Stimulated activated memory B cell treated with anti-CD40 and anti-IgM and Interleukin-4, amounts not matched to agents 10 μg/mL and 1 μg/mL and 100 μg/mL, for 72 hours (primary cell): ENCODE results near the gene FAM163B.

Experiments
- ATAC-seq: fragments of 150-1000 bp; cut with Tn5 transposase; 2 replicates; pipeline ENCODE4 v1.10.0; 2021
- H3K27ac Mint-ChIP-seq: one replicate; pipeline ENCODE4 v1.8.0; 2022; ENCODE audit warnings: mild to moderate bottlenecking, mixed read lengths
- H3K27me3 Mint-ChIP-seq: one replicate; pipeline ENCODE4 v1.8.0; 2022; ENCODE audit warnings: mixed read lengths
- H3K36me3 Mint-ChIP-seq: one replicate; pipeline ENCODE4 v1.8.0; 2022; ENCODE audit warnings: mixed read lengths
- H3K4me1 Mint-ChIP-seq: one replicate; pipeline ENCODE4 v1.8.0; 2022; ENCODE audit warnings: mixed read lengths
- H3K4me3 Mint-ChIP-seq: one replicate; pipeline ENCODE4 v1.8.0; 2022; ENCODE audit warnings: mild to moderate bottlenecking, moderate library complexity, mixed read lengths
- H3K9me3 Mint-ChIP-seq: one replicate; pipeline ENCODE4 v1.8.0; 2022; ENCODE audit warnings: mixed read lengths

FAM163B gene

GRCh38 chr9:133601746-133602145, 7.4 kb downstream of the FAM163B start:
- Mint-ChIP-seq H3K4me1 (peaks cover 12% of the 10 kb centered on the region), H3K27me3 (peaks cover 47% of the 10 kb centered on the region), H3K4me3 (no peak overlapping the region), H3K36me3 (peaks cover 6% of the 10 kb centered on the region), H3K9me3 (peaks cover 13% of the 10 kb centered on the region), H3K27ac (no peak overlapping the region)
- ATAC-seq = no peak

- H3K4me3 Mint-ChIP-seq = no peak overlapping the region
- peaks cover 40% of the 10 kb centered on the region for H3K27me3 Mint-ChIP-seq
- H3K9me3 Mint-ChIP-seq = peaks cover 13% of the 10 kb centered on the region
- no peak for ATAC-seq
- H3K4me1 Mint-ChIP-seq = peaks cover 12% of the 10 kb centered on the region
- H3K27ac Mint-ChIP-seq = no peak overlapping the region
- peaks cover 6% of the 10 kb centered on the region for H3K36me3 Mint-ChIP-seq
These were observed 8.4 kb downstream of the FAM163B start for GRCh38 chr9:133600739-133601138.

- Mint-ChIP-seq H3K27ac (no peak overlapping the region), H3K9me3 (peaks cover 13% of the 10 kb centered on the region), H3K4me3 (no peak overlapping the region), H3K4me1 (peaks cover 6% of the 10 kb centered on the region), H3K27me3 (peaks cover 38% of the 10 kb centered on the region), H3K36me3 (peaks cover 6% of the 10 kb centered on the region)
- no peak for ATAC-seq
These were observed 9.6 kb downstream of the FAM163B start for GRCh38 chr9:133599470-133600173.

- ATAC-seq = no peak
- Mint-ChIP-seq H3K4me3 (no peak overlapping the region), H3K36me3 (peaks cover 6% of the 10 kb centered on the region), H3K27me3 (peaks cover 38% of the 10 kb centered on the region), H3K9me3 (peaks cover 13% of the 10 kb centered on the region), H3K27ac (no peak overlapping the region), H3K4me1 (no peaks in the 10 kb centered on the region)
These were observed 10.2 kb downstream of the FAM163B start for GRCh38 chr9:133598978-133599377.

GRCh38 chr9:133597316-133597957, 11.8 kb downstream of the FAM163B start:
- Mint-ChIP-seq H3K36me3 (peaks cover 6% of the 10 kb centered on the region), H3K4me1 (no peaks in the 10 kb centered on the region), H3K27me3 (peaks cover 44% of the 10 kb centered on the region), H3K27ac (no peak overlapping the region), H3K9me3 (peaks cover 13% of the 10 kb centered on the region), H3K4me3 (no peak overlapping the region)
- no peak for ATAC-seq

- Mint-ChIP-seq H3K4me3 (no peak overlapping the region), H3K27ac (no peak overlapping the region), H3K27me3 (peaks cover 46% of the 10 kb centered on the region), H3K36me3 (peaks cover 6% of the 10 kb centered on the region), H3K4me1 (no peaks in the 10 kb centered on the region), H3K9me3 (peaks cover 13% of the 10 kb centered on the region)
- no peak for ATAC-seq
These were observed 13.3 kb downstream of the FAM163B start for GRCh38 chr9:133595910-133596309.

DNA sequence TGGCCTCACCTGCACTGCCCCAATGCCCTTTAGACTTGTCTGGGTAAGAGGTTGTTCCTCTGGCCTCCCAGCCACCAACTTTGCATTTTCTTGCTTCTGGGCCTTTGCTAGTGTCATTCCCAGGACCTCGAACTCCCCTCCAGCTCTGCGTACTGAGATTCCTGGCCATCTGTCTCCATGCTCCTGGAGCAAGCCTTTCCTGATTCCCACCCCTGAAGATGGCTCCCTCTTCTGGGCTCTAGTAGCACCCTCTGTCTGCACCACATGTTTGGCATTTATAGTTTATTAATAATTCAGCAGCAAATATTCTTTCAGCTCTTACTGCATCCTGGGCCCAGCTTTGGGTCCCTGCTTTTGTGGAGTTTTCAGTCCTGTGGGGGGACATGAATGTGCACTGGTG, 14.9 kb downstream of the FAM163B start:
- H3K27me3 Mint-ChIP-seq = peaks cover 46% of the 10 kb centered on the region
- H3K4me3 Mint-ChIP-seq = no peak overlapping the region
- ATAC-seq = no peak
- peaks cover 6% of the 10 kb centered on the region for H3K36me3 Mint-ChIP-seq
- no peak overlapping the region for H3K27ac Mint-ChIP-seq
- peaks cover 13% of the 10 kb centered on the region for H3K9me3 Mint-ChIP-seq
- no peaks in the 10 kb centered on the region for H3K4me1 Mint-ChIP-seq

GRCh38 chr9:133593587-133594253, 15.5 kb downstream of the FAM163B start:
- H3K4me1 Mint-ChIP-seq = no peaks in the 10 kb centered on the region
- H3K27me3 Mint-ChIP-seq = peaks cover 46% of the 10 kb centered on the region
- peaks cover 13% of the 10 kb centered on the region for H3K9me3 Mint-ChIP-seq
- no peak overlapping the region for H3K27ac Mint-ChIP-seq
- peaks cover 6% of the 10 kb centered on the region for H3K36me3 Mint-ChIP-seq
- no peak overlapping the region for H3K4me3 Mint-ChIP-seq
- no peak for ATAC-seq

- ATAC-seq = no peak
- H3K4me3 Mint-ChIP-seq = no peak overlapping the region
- H3K36me3 Mint-ChIP-seq = peaks cover 6% of the 10 kb centered on the region
- no peak overlapping the region for H3K27ac Mint-ChIP-seq
- peaks cover 13% of the 10 kb centered on the region for H3K9me3 Mint-ChIP-seq
- H3K4me1 Mint-ChIP-seq = no peaks in the 10 kb centered on the region
- H3K27me3 Mint-ChIP-seq = peaks cover 46% of the 10 kb centered on the region
These were observed 16.3 kb downstream of the FAM163B start for GRCh38 chr9:133592731-133593409.

- Mint-ChIP-seq H3K4me3 (no peak overlapping the region), H3K9me3 (peaks cover 6% of the 10 kb centered on the region), H3K27me3 (peaks cover 50% of the 10 kb centered on the region), H3K27ac (no peak overlapping the region), H3K36me3 (peaks cover 1% of the 10 kb centered on the region), H3K4me1 (no peaks in the 10 kb centered on the region)
- ATAC-seq = no peak
These were observed 17.2 kb downstream of the FAM163B start for GRCh38 chr9:133591985-133592384.

GRCh38 chr9:133591116-133591910, 17.9 kb downstream of the FAM163B start:
- peaks cover 57% of the 10 kb centered on the region for H3K27me3 Mint-ChIP-seq
- no peaks in the 10 kb centered on the region for H3K4me1 Mint-ChIP-seq
- H3K27ac Mint-ChIP-seq = no peak overlapping the region
- no peak for ATAC-seq
- peaks cover 4% of the 10 kb centered on the region for H3K9me3 Mint-ChIP-seq
- H3K36me3 Mint-ChIP-seq = no peaks in the 10 kb centered on the region
- H3K4me3 Mint-ChIP-seq = no peak overlapping the region

DNA sequence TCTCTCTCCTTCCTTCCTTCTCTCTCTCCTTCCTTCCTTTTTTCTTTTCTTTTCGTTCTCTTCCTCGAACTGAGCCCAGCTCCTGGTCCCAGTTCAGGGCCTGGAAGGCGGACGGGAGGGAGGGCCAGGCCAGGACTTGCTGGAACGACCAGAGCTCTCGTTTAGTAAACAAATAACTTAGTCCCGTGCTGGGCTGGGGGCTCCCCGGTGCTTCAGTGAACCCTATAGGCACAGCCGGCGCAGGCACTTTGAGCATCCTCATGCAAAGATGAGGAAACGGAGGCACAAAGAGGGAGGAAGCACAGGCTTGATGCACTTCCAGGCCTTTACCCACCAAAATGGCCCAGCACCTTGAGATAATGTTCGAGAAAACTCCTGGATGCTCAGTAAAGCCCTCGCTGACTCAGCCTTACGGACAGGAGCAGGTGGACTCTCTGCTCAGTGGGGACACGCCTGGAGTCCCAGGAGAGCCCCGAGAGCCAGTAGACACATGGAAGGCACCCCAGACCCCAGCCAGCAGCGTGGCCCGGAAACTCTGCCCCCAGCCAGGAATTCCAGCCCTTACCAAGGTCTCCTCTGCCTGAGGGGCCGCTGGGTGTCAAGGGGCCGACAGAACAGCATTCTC, 18.8 kb downstream of the FAM163B start:
- Mint-ChIP-seq H3K36me3 (no peaks in the 10 kb centered on the region), H3K9me3 (peaks cover 4% of the 10 kb centered on the region), H3K27ac (no peak overlapping the region)

GRCh38 chr9:133589454-133590227, 19.5 kb downstream of the FAM163B start:
- no peak overlapping the region for H3K4me3 Mint-ChIP-seq
- H3K27me3 Mint-ChIP-seq = peaks cover 61% of the 10 kb centered on the region
- H3K27ac Mint-ChIP-seq = no peak overlapping the region
- ATAC-seq = no peak
- H3K9me3 Mint-ChIP-seq = peaks cover 4% of the 10 kb centered on the region
- no peaks in the 10 kb centered on the region for H3K36me3 Mint-ChIP-seq
- H3K4me1 Mint-ChIP-seq = peaks cover 16% of the 10 kb centered on the region

More for the DNA sequence above, 18.8 kb downstream of the FAM163B start:
- no peak for ATAC-seq
- Mint-ChIP-seq H3K4me1 (peaks cover 9% of the 10 kb centered on the region), H3K27me3 (peaks cover 59% of the 10 kb centered on the region), H3K4me3 (no peak overlapping the region)

- Mint-ChIP-seq H3K4me1 (peaks cover 24% of the 10 kb centered on the region), H3K9me3 (peaks cover 4% of the 10 kb centered on the region), H3K4me3 (no peak overlapping the region), H3K36me3 (no peaks in the 10 kb centered on the region), H3K27me3 (peaks cover 64% of the 10 kb centered on the region), H3K27ac (no peak overlapping the region)
- ATAC-seq = no peak
These were observed 21.7 kb downstream of the FAM163B start for GRCh38 chr9:133587466-133587865.
